Astrocyte of the spinal cord (primary cell): ENCODE measurements around the gene RHBDL3.

Experiments used
- DNase-seq: peaks from one replicate; pipeline ENCODE4 v3.0.0; 2011; ENCODE audit warnings: low read depth, low spot score
- H3K4me3 ChIP-seq: 2 replicates; pipeline ENCODE4 v1.5.1; 2011; ENCODE audit warnings: low read depth, mild to moderate bottlenecking, low read length, moderate library complexity
- CTCF ChIP-seq: IDR thresholded peaks from 2 replicates; pipeline ENCODE4 v1.5.1; 2012; ENCODE audit warnings: low read depth, mild to moderate bottlenecking, low read length, inconsistent platforms
- in situ Hi-C: cut with HindIII; loops from 2 replicates; pipeline ENCODE4 v1.10.0; 2017; ENCODE audit warnings: low sequenced_read_pairs

The RHBDL3 gene

GRCh38 chr17:32357615-32358014 is 92.0 kb downstream of the RHBDL3 start:
- no peak for DNase-seq
- in situ Hi-C loops = no loop called here

GRCh38 chr17:32361270-32361669 is 95.6 kb downstream of the RHBDL3 start:
- no peak for TF ChIP-seq CTCF
- in situ Hi-C loops = no loop called here
- no peak for DNase-seq
- no peak overlapping the region for H3K4me3 ChIP-seq

More at GRCh38 chr17:32357615-32358014, 92.0 kb downstream of the RHBDL3 start:
- H3K4me3 ChIP-seq = no peak overlapping the region
- no peak for TF ChIP-seq CTCF

GRCh38 chr17:32370426-32370825 is 104.8 kb downstream of the RHBDL3 start:
- in situ Hi-C loops = no loop called here
- no peak for TF ChIP-seq CTCF
- no peak for DNase-seq

More at GRCh38 chr17:32370426-32370825, 104.8 kb downstream of the RHBDL3 start:
- no peak overlapping the region for H3K4me3 ChIP-seq
